PC-9 (cell line): ENCODE measurements around the gene TSSK2. TPM values are rescaled to one million over a fixed set of nuclear protein-coding genes. Genes with fewer than 3 reads are reported as not detected.

ENCODE experiments used
- BruUV-seq: library from RNA; stranded (reverse); fragments of 400-500 nt; replicated peaks from 2 replicates; lab custom pipeline; 2021; lab: Mats Ljungman, UMichigan
- CTCF ChIA-PET: fragments of 300-600 bp; sonication (Branson Sonifier 250); formaldehyde crosslinking; loops from one replicate; lab custom pipeline; 2022; ENCODE audit warnings: antibody characterized with exemption; lab: Charles Lee
- POLR2A ChIA-PET: fragments of 300-600 bp; sonication (Branson Sonifier 250); formaldehyde crosslinking; loops from one replicate; lab custom pipeline; 2022; ENCODE audit warnings: antibody characterized with exemption; ENCODE audit not compliant: unreplicated experiment; lab: Charles Lee
- DNase-seq, 2 experiments: peaks; one replicate each; pipeline versions ENCODE4 v3.0.0 to v3.0.0-alpha.2; 2015 to 2022; ENCODE audit warnings: mixed read lengths in 1 of 2
- H2AFZ ChIP-seq: fragments of 200-600 bp; sonication (generic); 2 replicates; pipeline ENCODE4 v1.8.1; 2017; ENCODE audit warnings: antibody characterized with exemption
- H3F3A ChIP-seq: fragments of 200-600 bp; sonication (generic); 2 replicates; pipeline ENCODE4 v1.8.1; 2017; ENCODE audit warnings: antibody characterized with exemption, mild to moderate bottlenecking, low read depth; ENCODE audit not compliant: insufficient read depth
- H3K27ac ChIP-seq: fragments of 200-600 bp; sonication (generic); 2 replicates; pipeline ENCODE4 v1.6.1; 2016; ENCODE audit warnings: mixed run types
- H3K27me3 ChIP-seq: fragments of 200-600 bp; sonication (generic); 2 replicates; pipeline ENCODE4 v1.6.1; 2016; ENCODE audit warnings: low read depth, mixed run types; ENCODE audit not compliant: insufficient read depth
- H3K36me3 ChIP-seq: fragments of 200-600 bp; sonication (generic); 2 replicates; pipeline ENCODE4 v1.6.1; 2016; ENCODE audit warnings: low read depth, mixed run types
- H3K4me1 ChIP-seq: fragments of 200-600 bp; sonication (generic); replicated peaks from 2 replicates; pipeline ENCODE4 v1.6.1; 2016; ENCODE audit warnings: mixed run types; ENCODE audit not compliant: insufficient read depth
- H3K4me2 ChIP-seq: fragments of 200-600 bp; sonication (generic); 2 replicates; pipeline ENCODE4 v1.6.1; 2017; ENCODE audit warnings: mixed run types
- H3K4me3 ChIP-seq: fragments of 200-600 bp; sonication (generic); 2 replicates; pipeline ENCODE4 v1.6.1; 2016; ENCODE audit warnings: mixed run types
- H3K79me2 ChIP-seq: fragments of 200-600 bp; sonication (generic); 2 replicates; pipeline ENCODE4 v1.6.1; 2017; ENCODE audit warnings: low read depth, mixed run types
- H3K9me2 ChIP-seq: fragments of 200-600 bp; sonication (generic); 2 replicates; pipeline ENCODE4 v1.8.1; 2017; ENCODE audit warnings: mild to moderate bottlenecking; ENCODE audit not compliant: insufficient read depth
- H3K9me3 ChIP-seq: fragments of 200-600 bp; sonication (generic); 2 replicates; pipeline ENCODE4 v1.8.1; 2016; ENCODE audit warnings: low read depth; ENCODE audit not compliant: insufficient read depth
- H4K20me1 ChIP-seq: fragments of 200-600 bp; sonication (generic); 2 replicates; pipeline ENCODE4 v1.8.1; 2017; ENCODE audit not compliant: insufficient read depth
- EZH2 ChIP-seq: fragments of 200-600 bp; sonication (generic); IDR thresholded peaks from 2 replicates; pipeline ENCODE4 v1.8.0; 2017; ENCODE audit warnings: antibody characterized with exemption, low read depth
- intact Hi-C: fragments of 100-400 bp; cut with micrococcal nuclease; formaldehyde crosslinking; loops from one replicate; pipeline ENCODE4 v1.10.0; 2022; ENCODE audit not compliant: unreplicated experiment
- total RNA-seq: library from RNA; stranded (reverse); gene quantifications from 2 replicates; pipeline ENCODE4 v1.2.3, GENCODE V29; 2021
- TF ChIP-seq, protein P1 (sequence below): fragments of 200-600 bp; sonication (generic); conservative IDR thresholded peaks from 2 replicates; pipeline ENCODE4 v1.6.1; 2017; ENCODE audit warnings: mixed run types, antibody characterized with exemption, mild to moderate bottlenecking, moderate library complexity

Gene TSSK2
- total RNA-seq, 1 experiment from 2014 or later: not detected

DNA sequence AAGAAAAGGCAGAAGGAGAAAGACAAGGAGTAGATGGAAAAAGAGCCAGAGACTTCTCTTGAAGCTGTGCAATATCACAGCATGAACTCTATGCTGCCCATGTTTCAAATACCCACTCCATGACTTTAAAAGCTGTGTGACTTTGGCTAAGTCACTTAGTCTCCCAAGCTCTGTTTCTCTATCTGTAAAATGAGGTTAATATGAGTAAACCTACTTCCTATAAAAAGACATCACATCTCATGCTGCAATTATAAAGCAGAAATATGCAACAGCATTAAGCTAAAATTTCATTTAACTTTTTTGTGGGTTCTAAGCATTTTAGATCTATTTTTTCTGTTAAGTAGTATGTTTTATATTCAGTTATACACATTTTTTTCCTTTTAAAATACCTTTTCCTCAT lies 20.5 kb upstream of the TSSK2 start:
- CTCF ChIA-PET: no interaction called here
- no peak overlapping the region; the same call in 1 of the 2 replicates for H3K27ac ChIP-seq
- H3K36me3 ChIP-seq: no peaks in the 10 kb centered on the region
- H3K4me1 ChIP-seq: peaks cover 16% of the 10 kb centered on the region
- H3F3A ChIP-seq: peaks cover 9% of the 10 kb centered on the region
- intact Hi-C loops: no loop called here
- H3K27me3 ChIP-seq: no peaks in the 10 kb centered on the region
- peaks cover 79% of the 10 kb centered on the region for H3K79me2 ChIP-seq
- no peak overlapping the region for H2AFZ ChIP-seq
- TF ChIP-seq, protein P1, sequence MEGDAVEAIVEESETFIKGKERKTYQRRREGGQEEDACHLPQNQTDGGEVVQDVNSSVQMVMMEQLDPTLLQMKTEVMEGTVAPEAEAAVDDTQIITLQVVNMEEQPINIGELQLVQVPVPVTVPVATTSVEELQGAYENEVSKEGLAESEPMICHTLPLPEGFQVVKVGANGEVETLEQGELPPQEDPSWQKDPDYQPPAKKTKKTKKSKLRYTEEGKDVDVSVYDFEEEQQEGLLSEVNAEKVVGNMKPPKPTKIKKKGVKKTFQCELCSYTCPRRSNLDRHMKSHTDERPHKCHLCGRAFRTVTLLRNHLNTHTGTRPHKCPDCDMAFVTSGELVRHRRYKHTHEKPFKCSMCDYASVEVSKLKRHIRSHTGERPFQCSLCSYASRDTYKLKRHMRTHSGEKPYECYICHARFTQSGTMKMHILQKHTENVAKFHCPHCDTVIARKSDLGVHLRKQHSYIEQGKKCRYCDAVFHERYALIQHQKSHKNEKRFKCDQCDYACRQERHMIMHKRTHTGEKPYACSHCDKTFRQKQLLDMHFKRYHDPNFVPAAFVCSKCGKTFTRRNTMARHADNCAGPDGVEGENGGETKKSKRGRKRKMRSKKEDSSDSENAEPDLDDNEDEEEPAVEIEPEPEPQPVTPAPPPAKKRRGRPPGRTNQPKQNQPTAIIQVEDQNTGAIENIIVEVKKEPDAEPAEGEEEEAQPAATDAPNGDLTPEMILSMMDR: no peak
- TF ChIP-seq EZH2: no peak
- BruUV-seq: no TSS peak
- peaks cover 8% of the 10 kb centered on the region; the same call in 1 of the 2 replicates for H4K20me1 ChIP-seq
- H3K9me3 ChIP-seq: no peaks in the 10 kb centered on the region
- H3K4me2 ChIP-seq: no peak overlapping the region
- POLR2A ChIA-PET: interaction anchor here (0.6 kb wide), 1 partner anchor 369 kb away, joined by 3 read pairs; the partner anchor contains the start of gene CDC45
- no peaks in the 10 kb centered on the region for H3K9me2 ChIP-seq
- DNase-seq: no peak
- H3K4me3 ChIP-seq: no peak overlapping the region

DNA sequence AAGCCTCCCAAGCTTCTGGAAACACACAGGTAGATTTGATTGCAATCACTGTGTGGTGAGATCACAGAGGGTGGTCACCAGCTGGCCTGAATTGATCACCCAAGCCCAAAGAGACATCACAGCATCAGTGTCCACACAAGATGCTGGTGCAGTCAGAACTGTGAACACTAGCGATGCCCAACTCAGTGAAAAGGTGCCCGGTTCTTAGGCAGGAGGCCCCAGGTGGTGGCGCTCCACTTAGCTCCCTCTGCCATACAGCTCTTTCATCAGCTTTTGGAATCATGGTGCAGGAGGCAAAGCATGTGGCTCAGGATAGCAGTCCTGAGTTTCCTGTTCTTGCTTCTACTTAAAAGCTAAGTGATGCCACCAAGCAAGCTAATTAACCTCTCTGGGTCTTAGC lies 20.0 kb upstream of the TSSK2 start:
- no peaks in the 10 kb centered on the region for H3K9me3 ChIP-seq
- no peak overlapping the region for H3K27ac ChIP-seq
- TF ChIP-seq EZH2: no peak
- TF ChIP-seq, protein P1: no peak
- CTCF ChIA-PET: no interaction called here
- H3K4me3 ChIP-seq: no peak overlapping the region
- DNase-seq: no peak
- H2AFZ ChIP-seq: no peak overlapping the region
- H3K79me2 ChIP-seq: peaks cover 79% of the 10 kb centered on the region
- no peaks in the 10 kb centered on the region for H3K9me2 ChIP-seq
- H3K4me2 ChIP-seq: no peak overlapping the region
- H3K27me3 ChIP-seq: no peaks in the 10 kb centered on the region
- H3K36me3 ChIP-seq: no peaks in the 10 kb centered on the region
- POLR2A ChIA-PET: interaction anchor here (0.6 kb wide), 2 partner anchors 62 to 369 kb away, joined by 3 read pairs; partner anchors contain the start of gene CDC45
- peaks cover 16% of the 10 kb centered on the region for H3K4me1 ChIP-seq
- no TSS peak for BruUV-seq
- H3F3A ChIP-seq: peaks cover 9% of the 10 kb centered on the region
- peaks cover 8% of the 10 kb centered on the region; the same call in 1 of the 2 replicates for H4K20me1 ChIP-seq
- intact Hi-C loops: no loop called here

DNA sequence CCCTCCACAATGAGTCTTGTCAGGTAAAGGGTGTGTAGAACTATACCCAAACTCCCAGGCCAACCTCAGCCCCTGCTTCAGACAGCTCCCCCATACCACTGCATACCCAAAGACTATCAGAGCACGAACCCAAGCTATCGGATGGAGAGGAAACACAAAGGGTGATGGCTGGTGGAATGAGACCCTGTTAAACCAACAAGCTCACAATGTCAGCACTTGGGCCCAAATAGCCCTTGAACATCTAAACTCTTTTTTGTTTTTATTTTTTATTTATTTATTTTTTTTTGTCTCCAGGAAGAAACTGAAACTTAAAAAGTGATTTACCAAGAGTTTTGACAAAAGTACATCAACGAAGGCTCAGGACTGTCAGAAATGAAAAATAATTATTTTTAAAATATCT lies 19.5 kb upstream of the TSSK2 start:
- Histone ChIP-seq H2AFZ (no peak overlapping the region), H3K79me2 (peaks cover 79% of the 10 kb centered on the region), H4K20me1 (peaks cover 6% of the 10 kb centered on the region; the same call in 1 of the 2 replicates), H3K9me3 (no peaks in the 10 kb centered on the region), H3K4me2 (no peak overlapping the region), H3K36me3 (no peaks in the 10 kb centered on the region), H3K4me3 (no peak overlapping the region), H3K27ac (no peak overlapping the region), H3K27me3 (no peaks in the 10 kb centered on the region), H3F3A (peaks cover 9% of the 10 kb centered on the region), H3K4me1 (peaks cover 16% of the 10 kb centered on the region), H3K9me2 (no peaks in the 10 kb centered on the region)
- POLR2A ChIA-PET: interaction anchor here (0.6 kb wide), 1 partner anchor 61 kb away, joined by 3 read pairs; no protein-coding TSS in a partner anchor
- TF ChIP-seq, protein P1: no peak
- TF ChIP-seq EZH2: no peak
- BruUV-seq: no TSS peak
- CTCF ChIA-PET: no interaction called here
- intact Hi-C loops: no loop called here
- DNase-seq: no peak
